Measurements from ENCODE around the gene ZNF556.
A peak's percentile ranks its signal among the peaks of the same experiment; 100 is the strongest.

ZNF556 gene

GRCh38 chr19:2867025-2867991 is at the start of gene ZNF556:
ZNF556 (plus strand) TSS chr19:2867335; CDS start chr19:2867422, 87 bp downstream.
- DNase-seq, result peak; percentile 82

GRCh38 chr19:2819540-2820111 is 47.5 kb upstream of the ZNF556 start, which contains the start of gene ZNF554:
ZNF554 (plus strand) TSS chr19:2819868; CDS start chr19:2820072, 204 bp downstream.
- DNase-seq, result peak; percentile 97

GRCh38 chr19:2820112-2820702 is 46.9 kb upstream of the ZNF556 start:
- peak; percentile 43 for DNase-seq

DNA sequence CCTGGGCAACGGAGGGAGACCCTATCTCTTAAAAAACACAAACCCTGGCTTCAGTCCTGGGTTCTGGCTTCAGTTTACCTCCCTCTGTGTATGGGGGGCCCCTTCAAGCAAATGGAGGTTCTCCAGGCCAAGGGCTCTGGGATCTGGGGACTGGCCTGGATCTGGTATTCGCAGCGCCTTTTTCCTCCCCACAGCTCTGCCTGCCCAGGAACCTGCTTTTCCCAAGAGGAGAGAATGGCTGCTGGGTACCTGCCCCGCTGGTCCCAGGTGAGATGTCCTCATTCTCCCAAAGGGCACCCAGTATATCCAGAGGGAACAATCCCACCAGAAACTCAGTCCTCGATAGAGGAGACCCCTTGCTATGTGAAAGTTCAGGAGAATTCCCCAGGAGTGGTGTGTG is 44.3 kb upstream of the ZNF556 start:
- no peak for DNase-seq

DNA sequence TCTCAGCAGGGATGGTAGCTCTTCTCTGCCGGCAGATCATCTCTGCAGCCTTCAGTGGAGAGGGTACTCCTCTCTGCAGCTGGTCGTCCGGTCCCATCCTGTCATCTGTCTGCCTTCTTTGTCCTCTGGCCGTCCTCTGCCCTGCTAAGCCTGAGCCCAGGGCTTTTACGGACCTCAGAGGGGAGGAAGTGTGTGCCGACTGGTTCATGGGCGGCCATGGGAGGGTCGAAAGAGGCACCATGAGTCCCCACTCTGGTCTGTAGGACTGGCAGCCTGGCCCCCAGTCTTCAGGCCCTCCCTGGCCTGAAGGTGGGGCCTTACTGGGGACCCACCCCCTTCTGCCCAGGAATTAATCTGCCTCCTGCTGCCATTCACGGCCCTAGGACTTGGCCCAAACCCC is 43.5 kb upstream of the ZNF556 start:
- DNase-seq, result no peak

GRCh38 chr19:2824129-2824528 is 43.0 kb upstream of the ZNF556 start:
- DNase-seq, result no peak

GRCh38 chr19:2827022-2827421 is 40.1 kb upstream of the ZNF556 start:
- DNase-seq, result no peak

GRCh38 chr19:2827840-2828489 is 39.2 kb upstream of the ZNF556 start:
- no peak for DNase-seq

DNA sequence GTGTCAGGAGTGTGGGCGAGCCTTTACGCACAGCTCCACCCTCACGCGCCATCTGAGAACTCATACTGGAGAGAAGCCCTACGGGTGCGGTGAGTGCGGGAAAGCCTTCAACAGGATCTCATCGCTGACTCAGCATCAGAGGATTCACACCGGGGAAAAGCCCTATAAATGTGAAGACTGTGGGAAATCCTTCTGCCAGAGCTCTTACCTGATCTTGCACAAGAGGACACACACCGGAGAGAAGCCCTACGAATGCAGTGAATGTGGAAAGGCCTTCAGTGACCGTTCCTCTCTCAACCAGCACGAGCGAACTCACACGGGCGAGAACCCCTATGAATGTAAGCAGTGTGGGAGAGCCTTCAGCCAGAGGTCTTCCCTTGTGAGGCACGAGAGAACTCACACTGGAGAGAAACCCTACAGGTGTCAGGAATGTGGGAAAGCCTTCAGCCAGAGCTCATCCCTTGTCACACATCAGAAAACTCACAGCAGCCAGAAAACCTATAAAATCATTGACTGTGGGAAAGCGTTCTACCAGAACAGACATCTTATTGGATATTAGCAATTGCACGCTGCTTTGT is 32.8 kb upstream of the ZNF556 start:
- no peak for DNase-seq

DNA sequence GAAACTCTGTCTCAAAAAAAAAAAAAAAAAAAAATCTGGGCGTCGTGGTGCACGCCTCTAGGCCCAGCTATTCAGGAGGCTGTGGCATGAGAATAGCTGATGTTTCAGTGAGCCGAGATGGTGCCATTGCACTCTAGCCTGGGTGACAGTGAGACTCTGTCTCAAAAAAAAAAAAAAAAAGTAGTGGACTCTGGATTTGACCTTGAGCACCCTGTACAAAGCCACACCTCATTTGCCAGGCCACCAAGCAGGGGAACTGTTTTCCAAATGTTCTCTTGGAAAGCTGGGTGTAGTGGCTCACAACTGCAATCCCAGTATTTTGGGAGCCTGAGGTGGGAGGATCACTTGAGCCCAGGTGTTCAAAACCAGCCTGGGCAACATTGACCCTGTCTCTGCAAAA is 29.7 kb upstream of the ZNF556 start:
- no peak for DNase-seq

- peak; percentile 99 for DNase-seq
These were observed 26.0 kb upstream of the ZNF556 start, which contains the start of gene ZNF555 for GRCh38 chr19:2840794-2841791. ZNF555 (plus strand) TSS chr19:2841475; CDS start chr19:2841573, 98 bp downstream.

GRCh38 chr19:2841855-2842574 is 25.1 kb upstream of the ZNF556 start:
- no peak for DNase-seq

GRCh38 chr19:2845107-2845506 is 22.0 kb upstream of the ZNF556 start:
- DNase-seq, result no peak

DNA sequence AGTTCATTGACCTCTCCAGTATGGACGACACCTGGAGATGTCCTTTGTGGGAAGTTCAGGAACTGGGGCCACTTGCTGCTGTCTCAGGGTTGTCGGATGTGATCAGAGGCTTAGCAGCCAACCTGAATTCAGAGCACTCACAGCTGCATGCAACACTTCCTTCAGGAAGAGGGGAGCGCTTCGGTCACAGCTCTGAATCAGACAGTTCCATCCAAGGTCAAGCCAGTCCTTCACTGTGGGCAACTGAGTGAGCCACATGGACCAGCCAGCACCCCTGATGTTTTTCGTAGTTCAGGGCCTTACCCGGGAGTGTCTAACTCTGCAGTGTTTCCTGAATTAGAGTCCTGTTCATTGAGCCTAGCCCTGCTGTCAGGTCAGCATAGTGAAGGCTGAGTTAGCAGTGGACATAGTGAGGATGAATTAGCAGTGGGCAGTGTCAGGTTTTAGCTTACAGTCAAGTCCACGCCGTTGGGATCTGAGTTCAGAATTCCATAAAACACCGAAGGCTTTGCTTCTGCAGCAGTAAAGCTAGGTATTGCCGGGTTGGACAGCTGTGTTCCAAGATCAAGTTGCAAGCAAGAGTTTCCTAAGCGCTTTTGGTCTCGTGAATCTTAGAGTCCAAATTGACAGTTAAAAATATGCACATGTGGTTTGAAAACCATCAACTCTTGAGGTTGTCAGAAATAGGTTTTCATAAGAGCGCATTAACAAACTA is 20.8 kb upstream of the ZNF556 start:
- DNase-seq, result no peak

DNA sequence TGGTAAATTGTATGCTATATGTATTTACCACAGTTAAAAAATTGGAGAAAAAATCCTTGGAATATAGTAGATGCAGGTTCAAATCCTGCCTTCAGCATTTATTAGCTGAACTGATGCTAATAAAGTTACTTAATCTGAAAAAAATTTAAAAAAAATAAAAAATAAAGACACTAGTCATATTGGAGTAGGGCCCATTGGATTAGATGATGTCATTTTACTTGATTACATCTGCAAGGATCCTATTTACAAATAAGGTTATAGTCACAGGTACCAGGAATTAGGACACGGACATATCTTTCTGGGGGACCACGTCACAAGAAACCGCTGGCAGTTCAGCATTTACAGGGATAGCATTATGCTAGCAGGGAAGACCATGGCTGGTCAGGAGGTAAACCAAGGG is 19.6 kb upstream of the ZNF556 start:
- no peak for DNase-seq

- peak; percentile 72 for DNase-seq
These were observed 18.5 kb upstream of the ZNF556 start for GRCh38 chr19:2848616-2849015.

- no peak for DNase-seq
These were observed 16.7 kb upstream of the ZNF556 start for GRCh38 chr19:2850256-2850925.

- DNase-seq, result no peak
These were observed 14.5 kb upstream of the ZNF556 start for GRCh38 chr19:2852598-2852997.

DNA sequence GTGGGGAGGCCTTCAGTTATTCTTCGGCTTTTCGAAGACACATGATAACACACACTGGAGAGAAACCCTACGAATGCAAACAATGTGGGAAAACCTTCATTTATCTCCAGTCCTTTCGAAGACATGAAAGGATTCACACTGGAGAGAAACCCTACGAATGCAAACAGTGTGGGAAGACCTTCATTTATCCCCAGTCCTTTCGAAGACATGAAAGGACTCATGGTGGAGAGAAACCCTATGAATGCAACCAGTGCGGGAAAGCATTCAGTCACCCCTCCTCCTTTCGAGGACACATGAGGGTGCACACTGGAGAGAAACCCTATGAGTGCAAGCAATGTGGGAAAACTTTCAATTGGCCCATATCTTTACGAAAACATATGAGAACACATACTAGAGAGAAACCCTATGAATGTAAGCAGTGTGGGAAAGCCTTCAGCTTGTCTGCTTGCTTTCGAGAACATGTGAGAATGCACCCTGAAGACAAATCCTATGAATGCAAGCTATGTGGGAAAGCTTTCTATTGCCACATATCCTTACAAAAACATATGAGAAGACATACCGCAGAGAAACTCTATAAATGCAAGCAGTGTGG is 14.0 kb upstream of the ZNF556 start:
- DNase-seq, result no peak
